H9 (cell line): ENCODE data around the gene PIP4K2B. TPM values are rescaled to one million over a fixed set of nuclear protein-coding genes. Genes with fewer than 3 reads are reported as not detected.

ENCODE experiments used
- DNase-seq: peaks from one replicate; pipeline ENCODE4 v3.0.0-alpha.2; 2017
- H2AFZ ChIP-seq: one replicate; pipeline ENCODE4 v1.6.1; 2013; ENCODE audit warnings: mild to moderate bottlenecking, low read length, control low read depth, moderate library complexity
- H2AK5ac ChIP-seq: 2 replicates; pipeline ENCODE4 v1.6.1; 2013; ENCODE audit warnings: low read length, control low read depth, mixed read lengths; ENCODE audit not compliant: insufficient read length
- H2BK120ac ChIP-seq: one replicate; pipeline ENCODE4 v1.6.1; 2013; ENCODE audit warnings: low read depth, mild to moderate bottlenecking, low read length, control low read depth, inconsistent platforms; ENCODE audit not compliant: poor library complexity, severe bottlenecking
- H2BK12ac ChIP-seq: 2 replicates; pipeline ENCODE4 v1.6.1; 2013; ENCODE audit warnings: low read length, control low read depth, mixed read lengths, low read depth; ENCODE audit not compliant: insufficient read length
- H2BK15ac ChIP-seq: 2 replicates; pipeline ENCODE4 v1.6.1; 2013; ENCODE audit warnings: low read depth, low read length, control low read depth
- H2BK20ac ChIP-seq: one replicate; pipeline ENCODE4 v1.6.1; 2013; ENCODE audit warnings: low read depth, mild to moderate bottlenecking, low read length, control low read depth, inconsistent platforms; ENCODE audit not compliant: poor library complexity, severe bottlenecking
- H2BK5ac ChIP-seq: 2 replicates; pipeline ENCODE4 v1.6.1; 2013; ENCODE audit warnings: low read length, control low read depth, mixed read lengths; ENCODE audit not compliant: insufficient read length
- H3K14ac ChIP-seq: 2 replicates; pipeline ENCODE4 v1.6.1; 2013; ENCODE audit warnings: low read length, control low read depth; ENCODE audit not compliant: insufficient read depth
- H3K18ac ChIP-seq: 2 replicates; pipeline ENCODE4 v1.6.1; 2013; ENCODE audit warnings: low read depth, mild to moderate bottlenecking, mixed read lengths, low read length, control low read depth; ENCODE audit not compliant: insufficient read length
- H3K23ac ChIP-seq: 2 replicates; pipeline ENCODE4 v1.6.1; 2013; ENCODE audit warnings: low read length, control low read depth, mixed read lengths, low read depth; ENCODE audit not compliant: insufficient read length
- H3K23me2 ChIP-seq: 2 replicates; pipeline ENCODE4 v1.6.1; 2013; ENCODE audit warnings: low read depth, mild to moderate bottlenecking, mixed read lengths, low read length, control low read depth; ENCODE audit not compliant: insufficient read length, poor library complexity, severe bottlenecking
- H3K27ac ChIP-seq: 2 replicates; pipeline ENCODE4 v1.5.1; 2013; ENCODE audit warnings: low read length, control low read depth, mixed read lengths, low read depth; ENCODE audit not compliant: insufficient read length
- H3K27me3 ChIP-seq: 2 replicates; pipeline ENCODE4 v1.6.1; 2013; ENCODE audit warnings: low read length, control low read depth, inconsistent platforms; ENCODE audit not compliant: insufficient read depth
- H3K4ac ChIP-seq: 2 replicates; pipeline ENCODE4 v1.6.1; 2013; ENCODE audit warnings: low read depth, mild to moderate bottlenecking, control low read depth, inconsistent platforms, low read length, moderate library complexity
- H3K4me1 ChIP-seq: 2 replicates; pipeline ENCODE4 v1.6.1; 2013; ENCODE audit warnings: low read length, control low read depth, inconsistent platforms; ENCODE audit not compliant: insufficient read depth
- H3K4me2 ChIP-seq: 2 replicates; pipeline ENCODE4 v1.6.1; 2013; ENCODE audit warnings: low read length, control low read depth, mixed read lengths; ENCODE audit not compliant: insufficient read length, insufficient read depth
- H3K56ac ChIP-seq: 2 replicates; pipeline ENCODE4 v1.6.1; 2013; ENCODE audit warnings: low read depth, mild to moderate bottlenecking, mixed read lengths, low read length, control low read depth; ENCODE audit not compliant: insufficient read length
- H3K79me1 ChIP-seq: 2 replicates; pipeline ENCODE4 v1.6.1; 2013; ENCODE audit warnings: low read depth, mild to moderate bottlenecking, moderate library complexity, low read length, control low read depth, inconsistent platforms; ENCODE audit not compliant: insufficient read depth, poor library complexity, severe bottlenecking
- H3K79me2 ChIP-seq: 2 replicates; pipeline ENCODE4 v1.6.1; 2013; ENCODE audit warnings: low read length, control low read depth, inconsistent platforms; ENCODE audit not compliant: insufficient read depth
- H3K9ac ChIP-seq: 2 replicates; pipeline ENCODE4 v1.6.1; 2013; ENCODE audit warnings: low read length, control low read depth, mixed read lengths; ENCODE audit not compliant: insufficient read length; ENCODE audit errors: extremely low read depth
- H3K9me3 ChIP-seq: one replicate; pipeline ENCODE4 v1.6.1; 2013; ENCODE audit warnings: low read depth, low read length, inconsistent platforms; ENCODE audit not compliant: control insufficient read depth
- H3T11ph ChIP-seq: one replicate; pipeline ENCODE4 v1.6.1; 2013; ENCODE audit warnings: mild to moderate bottlenecking, low read length, control low read depth, inconsistent platforms
- H4K20me1 ChIP-seq: one replicate; pipeline ENCODE4 v1.6.1; 2013; ENCODE audit not compliant: control insufficient read depth, insufficient read length, insufficient read depth
- H4K5ac ChIP-seq: 2 replicates; pipeline ENCODE4 v1.6.1; 2013; ENCODE audit warnings: low read depth, mild to moderate bottlenecking, mixed read lengths, low read length, control low read depth; ENCODE audit not compliant: insufficient read length
- H4K8ac ChIP-seq: replicated peaks from 2 replicates; pipeline ENCODE4 v1.6.1; 2013; ENCODE audit warnings: low read length, control low read depth, mixed read lengths, low read depth; ENCODE audit not compliant: insufficient read length
- H4K91ac ChIP-seq: 2 replicates; pipeline ENCODE4 v1.6.1; 2013; ENCODE audit warnings: low read depth, mild to moderate bottlenecking, moderate library complexity, mixed read lengths, low read length, control low read depth; ENCODE audit not compliant: insufficient read length
- H3K27ac Mint-ChIP-seq, 3 experiments: 2 replicates in 2 of 3; 3 replicates in 1 of 3; pipeline ENCODE4 v1.8.0; 2020 to 2021; ENCODE audit warnings: mixed read lengths in 3 of 3, mild to moderate bottlenecking in 1 of 3, moderate library complexity in 1 of 3
- H3K27me3 Mint-ChIP-seq: 2 replicates; pipeline ENCODE4 v1.8.0; 2021; ENCODE audit warnings: low read depth, mild to moderate bottlenecking, moderate library complexity, mixed read lengths
- H3K36me3 Mint-ChIP-seq, 3 experiments: 2 replicates in 2 of 3; 3 replicates in 1 of 3; pipeline ENCODE4 v1.8.0; 2020 to 2021; ENCODE audit warnings: low read depth in 3 of 3, mixed read lengths in 3 of 3; ENCODE audit not compliant: insufficient read depth in 1 of 3
- H3K4me1 Mint-ChIP-seq, 2 experiments: 2 replicates each; pipeline ENCODE4 v1.8.0; 2020; ENCODE audit warnings: mixed read lengths in 2 of 2
- H3K4me3 Mint-ChIP-seq, 2 experiments: 2 replicates in 1 of 2; 3 replicates in 1 of 2; pipeline ENCODE4 v1.8.0; 2020 to 2021; ENCODE audit warnings: mild to moderate bottlenecking in 2 of 2, mixed read lengths in 2 of 2, moderate library complexity in 1 of 2
- H3K9me3 Mint-ChIP-seq, 2 experiments: 2 replicates in 1 of 2; 3 replicates in 1 of 2; pipeline ENCODE4 v1.8.0; 2020; ENCODE audit warnings: mild to moderate bottlenecking in 2 of 2, mixed read lengths in 2 of 2, moderate library complexity in 1 of 2
- WGBS: extraction: QIAGEN DNeasy Blood & Tissue Kit; methylation state at CpG from one replicate; pipeline ENCODE4 v1.1.7; 2013; ENCODE audit warnings: missing lambda C conversion rate, low lambda C conversion rate, mixed read lengths; ENCODE audit not compliant: insufficient read length; ENCODE audit errors: extremely low coverage; 5-methylcytosine and 5-hydroxymethylcytosine counted together
- total RNA-seq: library from RNA; stranded (reverse); gene quantifications from 2 replicates; pipeline ENCODE4 v1.2.1, GENCODE V29; 2021
- TF ChIP-seq, protein P1 (sequence below): fragments of 200-600 bp; sonication (generic); conservative IDR thresholded peaks from 3 replicates; pipeline ENCODE4 v1.8.0; 2021; ENCODE audit warnings: antibody characterized with exemption, mild to moderate bottlenecking

Gene PIP4K2B
- total RNA-seq, 1 experiment from 2014 or later: 61.9 TPM

DNA sequence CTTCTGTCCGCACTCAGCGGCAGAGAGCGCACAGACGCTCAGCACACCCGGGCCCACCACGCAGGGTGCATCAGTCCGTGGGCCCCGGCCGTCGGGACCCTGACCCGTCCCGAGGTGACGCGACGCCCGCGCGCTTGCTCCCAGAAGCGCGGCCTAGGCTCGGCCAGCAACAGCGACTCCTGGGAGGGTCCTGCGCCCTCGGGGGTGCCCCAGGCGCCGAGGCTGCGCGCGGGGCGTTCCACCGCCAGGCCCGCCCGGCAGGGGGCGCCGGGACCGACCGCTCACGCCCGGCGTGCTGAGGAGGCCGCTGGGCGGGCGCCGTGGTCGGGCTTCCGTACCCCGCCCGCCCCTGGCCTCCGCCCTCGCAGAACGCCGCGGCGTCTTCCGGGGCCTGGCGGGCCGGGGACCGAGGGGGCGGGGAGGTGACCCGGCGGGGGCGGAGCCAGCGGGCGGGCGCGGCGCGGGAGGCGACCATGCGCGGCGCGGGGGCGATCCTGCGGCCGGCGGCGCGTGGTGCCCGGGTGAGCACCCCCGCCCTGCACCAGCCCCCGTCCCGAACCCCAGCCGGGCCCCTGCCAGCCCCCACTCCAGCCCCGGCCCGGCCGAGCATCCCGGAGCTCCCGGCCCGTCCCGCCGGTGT, 69.3 kb downstream of the PIP4K2B start, which contains the start of gene CISD3:
TSS of gene CISD3 (plus strand) at position 456 of the 640 bp plus-strand sequence. CDS start at position 474, 18 bp downstream.
- H3K4me1 Mint-ChIP-seq: peaks cover 20 to 40% of the 10 kb centered on the region in 2 experiments
- no peak within 1 kb of the TSS for H2BK5ac ChIP-seq
- no CpG with 5 or more reads among the region's 92 CpGs for WGBS
- TF ChIP-seq, protein P1, sequence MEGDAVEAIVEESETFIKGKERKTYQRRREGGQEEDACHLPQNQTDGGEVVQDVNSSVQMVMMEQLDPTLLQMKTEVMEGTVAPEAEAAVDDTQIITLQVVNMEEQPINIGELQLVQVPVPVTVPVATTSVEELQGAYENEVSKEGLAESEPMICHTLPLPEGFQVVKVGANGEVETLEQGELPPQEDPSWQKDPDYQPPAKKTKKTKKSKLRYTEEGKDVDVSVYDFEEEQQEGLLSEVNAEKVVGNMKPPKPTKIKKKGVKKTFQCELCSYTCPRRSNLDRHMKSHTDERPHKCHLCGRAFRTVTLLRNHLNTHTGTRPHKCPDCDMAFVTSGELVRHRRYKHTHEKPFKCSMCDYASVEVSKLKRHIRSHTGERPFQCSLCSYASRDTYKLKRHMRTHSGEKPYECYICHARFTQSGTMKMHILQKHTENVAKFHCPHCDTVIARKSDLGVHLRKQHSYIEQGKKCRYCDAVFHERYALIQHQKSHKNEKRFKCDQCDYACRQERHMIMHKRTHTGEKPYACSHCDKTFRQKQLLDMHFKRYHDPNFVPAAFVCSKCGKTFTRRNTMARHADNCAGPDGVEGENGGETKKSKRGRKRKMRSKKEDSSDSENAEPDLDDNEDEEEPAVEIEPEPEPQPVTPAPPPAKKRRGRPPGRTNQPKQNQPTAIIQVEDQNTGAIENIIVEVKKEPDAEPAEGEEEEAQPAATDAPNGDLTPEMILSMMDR: peak; percentile 63
- H2AK5ac ChIP-seq: no peak within 1 kb of the TSS
- H3K79me1 ChIP-seq: no peaks in the 10 kb centered on the region
- no peak within 1 kb of the TSS for H2BK20ac ChIP-seq
- no peak within 1 kb of the TSS for H4K5ac ChIP-seq
- H2BK12ac ChIP-seq: no peak within 1 kb of the TSS
- H3K56ac ChIP-seq: no peak within 1 kb of the TSS
- H3K9me3 ChIP-seq: no peaks in the 10 kb centered on the region
- H3K18ac ChIP-seq: no peak within 1 kb of the TSS
- no peak within 1 kb of the TSS for H2BK15ac ChIP-seq
- no peak within 1 kb of the TSS for H3T11ph ChIP-seq
- no peak within 1 kb of the TSS for H3K27ac ChIP-seq
- H3K27me3 ChIP-seq: peaks cover 5% of the 10 kb centered on the region; the same call in 1 of the 2 replicates
- no peak within 1 kb of the TSS for H2BK120ac ChIP-seq
- H3K9ac ChIP-seq: peak within 1 kb of the TSS; percentile 50
- no peak within 1 kb of the TSS for H4K91ac ChIP-seq
- H3K27me3 Mint-ChIP-seq: peaks cover 32% of the 10 kb centered on the region
- peaks cover 5% of the 10 kb centered on the region for H3K23me2 ChIP-seq
- no peaks in the 10 kb centered on the region; a peak in 1 of 5 replicates for H3K9me3 Mint-ChIP-seq
- no peak within 1 kb of the TSS for H4K8ac ChIP-seq
- no peaks in the 10 kb centered on the region for H4K20me1 ChIP-seq
- peak; percentile 86 for DNase-seq
- H3K4me3 Mint-ChIP-seq: peak within 1 kb of the TSS; percentile 82 to 96
- no peaks in the 10 kb centered on the region for H3K79me2 ChIP-seq
- H3K23ac ChIP-seq: no peak within 1 kb of the TSS
- H3K36me3 Mint-ChIP-seq: peaks cover 3 to 25% (median 24%) of the 10 kb centered on the region in 3 experiments; a peak in 6 of 7 replicates
- peak within 1 kb of the TSS; percentile 70; the same call in 1 of the 2 replicates for H3K14ac ChIP-seq
- no peak within 1 kb of the TSS for H3K4ac ChIP-seq
- H3K27ac Mint-ChIP-seq: peak within 1 kb of the TSS; percentile 76 to 83 (median 80); a peak in 6 of 7 replicates
- no peak within 1 kb of the TSS for H2AFZ ChIP-seq
- peak within 1 kb of the TSS; percentile 82 for H3K4me2 ChIP-seq
- H3K4me1 ChIP-seq: peaks cover 2% of the 10 kb centered on the region; the same call in 1 of the 2 replicates
